ENCODE results near the gene LRP5. TPM values are rescaled to one million over a fixed set of nuclear protein-coding genes. Genes with fewer than 3 reads are reported as not detected.

Gene LRP5
- total and polyA plus RNA-seq, 2 experiments from 2014 or later, result 26.9 to 51.1 TPM

DNA sequence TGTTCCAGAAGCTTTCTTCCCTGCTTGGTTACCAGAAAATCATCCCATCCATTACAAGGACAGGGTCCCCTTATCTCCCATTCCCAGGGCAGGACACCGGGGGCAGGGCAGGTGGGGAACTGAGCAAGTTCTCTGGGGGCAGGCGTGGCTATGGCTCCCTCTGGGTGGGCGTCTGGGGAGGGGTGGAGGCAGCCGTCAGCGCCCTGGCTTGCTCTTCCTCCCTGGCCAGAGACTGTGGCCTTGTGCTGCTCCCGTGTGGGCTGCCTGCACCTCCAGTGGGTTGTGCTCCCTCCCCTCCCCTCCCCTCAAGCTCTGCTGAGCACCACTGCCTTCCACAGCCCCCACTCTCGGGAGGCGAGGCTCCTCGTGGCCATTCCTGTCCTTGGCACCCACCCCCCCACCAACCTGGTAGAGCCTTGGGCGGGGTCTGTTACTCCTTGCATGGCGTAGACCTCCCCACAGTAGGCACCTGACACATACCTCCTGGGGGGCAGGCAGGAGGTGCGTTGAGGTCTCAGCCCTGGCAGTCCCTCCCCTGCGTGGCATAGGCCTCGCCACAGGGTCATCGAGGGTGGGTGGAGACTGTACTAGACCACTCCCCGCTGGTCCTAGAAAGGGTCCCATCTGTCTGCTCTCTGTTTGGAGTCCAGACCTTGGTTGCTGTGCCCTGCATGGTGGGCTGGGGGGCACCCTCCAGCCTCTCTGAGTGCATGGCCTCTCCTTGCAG lies 123.9 kb downstream of the LRP5 start:
- TF ChIP-seq CREB1 (CRISPR knock-in tag; IDR thresholded peaks at IDR 0.05; ENCODE audit: low read depth), result no peak
- no peak for TF ChIP-seq JUNB (IDR thresholded peaks at IDR 0.05; ENCODE audit: unreplicated experiment)
- TF ChIP-seq NANOG (IDR thresholded peaks at IDR 0.05; ENCODE audit: borderline replicate concordance), result no peak
- TF ChIP-seq, protein P1, sequence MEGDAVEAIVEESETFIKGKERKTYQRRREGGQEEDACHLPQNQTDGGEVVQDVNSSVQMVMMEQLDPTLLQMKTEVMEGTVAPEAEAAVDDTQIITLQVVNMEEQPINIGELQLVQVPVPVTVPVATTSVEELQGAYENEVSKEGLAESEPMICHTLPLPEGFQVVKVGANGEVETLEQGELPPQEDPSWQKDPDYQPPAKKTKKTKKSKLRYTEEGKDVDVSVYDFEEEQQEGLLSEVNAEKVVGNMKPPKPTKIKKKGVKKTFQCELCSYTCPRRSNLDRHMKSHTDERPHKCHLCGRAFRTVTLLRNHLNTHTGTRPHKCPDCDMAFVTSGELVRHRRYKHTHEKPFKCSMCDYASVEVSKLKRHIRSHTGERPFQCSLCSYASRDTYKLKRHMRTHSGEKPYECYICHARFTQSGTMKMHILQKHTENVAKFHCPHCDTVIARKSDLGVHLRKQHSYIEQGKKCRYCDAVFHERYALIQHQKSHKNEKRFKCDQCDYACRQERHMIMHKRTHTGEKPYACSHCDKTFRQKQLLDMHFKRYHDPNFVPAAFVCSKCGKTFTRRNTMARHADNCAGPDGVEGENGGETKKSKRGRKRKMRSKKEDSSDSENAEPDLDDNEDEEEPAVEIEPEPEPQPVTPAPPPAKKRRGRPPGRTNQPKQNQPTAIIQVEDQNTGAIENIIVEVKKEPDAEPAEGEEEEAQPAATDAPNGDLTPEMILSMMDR (conservative IDR thresholded peaks at IDR 0.05; ENCODE audit: low read depth in 2 of 2), result no peak
- H3K79me2 ChIP-seq (replicated peaks; ENCODE audit: insufficient read depth), result no peaks in the 10 kb centered on the region
- H3K27me3 ChIP-seq (ENCODE audit: insufficient read depth), result no peaks in the 10 kb centered on the region
- H3K9me3 Mint-ChIP-seq, result no peaks in the 10 kb centered on the region
- no peaks in the 10 kb centered on the region; the same call in 1 of the 2 replicates for H4K20me1 ChIP-seq (replicated peaks; ENCODE audit: insufficient read depth)
- peaks cover 13% of the 10 kb centered on the region for H3K4me1 Mint-ChIP-seq
- DNase-seq (ENCODE audit: low spot score), result no peak
- no peak overlapping the region for H3K27ac ChIP-seq (ENCODE audit: low read depth)
- H3K4me3 Mint-ChIP-seq, result no peak overlapping the region
- H3K36me3 Mint-ChIP-seq (ENCODE audit: low read depth), result peaks cover 5% of the 10 kb centered on the region; the same call in 1 of the 3 replicates
- peaks cover 9% of the 10 kb centered on the region; the same call in 1 of the 2 replicates for H3K4me1 ChIP-seq (ENCODE audit: insufficient read depth)
- no peak overlapping the region for H3K27ac Mint-ChIP-seq
- H3K36me3 ChIP-seq (ENCODE audit: insufficient read depth), result no peaks in the 10 kb centered on the region
- H3K9me2 ChIP-seq (ENCODE audit: insufficient read depth), result no peaks in the 10 kb centered on the region
- no peak overlapping the region for H2AFZ ChIP-seq
- H3K4me2 ChIP-seq, result no peak overlapping the region
- no peaks in the 10 kb centered on the region for H3F3A ChIP-seq (replicated peaks; ENCODE audit: low read depth)
- H3K4me3 ChIP-seq, result no peak overlapping the region
- peaks cover 14% of the 10 kb centered on the region for H3K27me3 Mint-ChIP-seq (ENCODE audit: insufficient read depth, low read depth, poor library complexity)
- no peak for ATAC-seq

DNA sequence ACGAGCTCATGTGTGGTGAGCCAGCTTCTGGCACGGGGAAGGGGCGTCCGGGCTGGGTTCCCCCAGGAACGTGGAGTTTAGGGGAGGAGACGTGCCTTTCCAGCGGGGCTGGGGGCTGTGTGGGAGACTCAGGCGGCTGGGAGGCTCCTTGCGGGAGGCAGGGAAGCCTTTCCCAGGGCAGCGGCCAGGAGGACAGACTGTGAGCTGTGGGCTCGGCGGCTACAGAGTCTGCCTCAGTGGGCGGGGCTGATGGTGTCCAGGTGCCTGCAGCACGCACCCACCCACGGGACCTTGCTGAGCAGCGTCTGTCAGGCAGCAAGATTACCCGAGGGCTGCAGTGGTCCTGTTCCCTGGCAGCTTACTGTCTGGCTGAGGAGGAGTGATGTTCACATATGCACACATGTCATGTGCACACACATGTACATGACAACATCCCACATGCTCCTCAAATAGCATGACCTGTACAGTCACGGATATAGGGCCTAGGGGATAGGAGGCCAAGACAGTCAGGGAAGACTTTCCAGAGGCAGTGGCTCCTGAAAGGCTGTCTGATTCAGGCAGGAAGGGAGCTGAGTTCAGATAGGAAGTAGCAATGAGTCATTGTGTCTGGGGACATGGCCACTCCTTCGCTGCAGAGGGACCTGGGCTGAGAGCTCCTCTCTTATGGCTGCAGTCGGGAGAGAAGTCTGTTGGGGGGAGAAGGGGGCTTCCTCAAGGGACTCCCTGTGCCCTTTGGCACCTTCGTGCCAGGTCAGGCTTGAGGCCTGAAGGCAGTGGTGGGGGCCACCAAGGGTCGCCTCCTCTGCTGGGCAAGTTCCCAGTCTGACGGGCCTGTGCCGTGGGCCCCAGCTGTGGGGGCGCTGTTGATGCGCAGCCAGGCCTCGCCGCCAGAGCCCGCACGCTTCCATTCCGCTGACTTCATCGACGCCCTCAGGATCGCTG lies 124.9 kb downstream of the LRP5 start:
- Histone ChIP-seq H3F3A (replicated peaks; ENCODE audit: low read depth) (no peaks in the 10 kb centered on the region), H2AFZ (no peak overlapping the region), H4K20me1 (replicated peaks; ENCODE audit: insufficient read depth) (no peaks in the 10 kb centered on the region), H3K9me2 (ENCODE audit: insufficient read depth) (no peaks in the 10 kb centered on the region), H3K79me2 (replicated peaks; ENCODE audit: insufficient read depth) (no peaks in the 10 kb centered on the region), H3K4me1 (ENCODE audit: insufficient read depth) (peaks cover 18% of the 10 kb centered on the region), H3K4me3 (no peak overlapping the region), H3K36me3 (ENCODE audit: insufficient read depth) (no peaks in the 10 kb centered on the region), H3K27me3 (ENCODE audit: insufficient read depth) (no peaks in the 10 kb centered on the region), H3K27ac (ENCODE audit: low read depth) (no peak overlapping the region), H3K4me2 (no peak overlapping the region)
- H3K4me3 Mint-ChIP-seq, result no peak overlapping the region
- no peaks in the 10 kb centered on the region for H3K9me3 Mint-ChIP-seq
- H3K36me3 Mint-ChIP-seq (ENCODE audit: low read depth), result peaks cover 5% of the 10 kb centered on the region; the same call in 1 of the 3 replicates
- ATAC-seq, result no peak
- H3K27ac Mint-ChIP-seq, result no peak overlapping the region
- H3K27me3 Mint-ChIP-seq (ENCODE audit: insufficient read depth, low read depth, poor library complexity), result peaks cover 14% of the 10 kb centered on the region
- H3K4me1 Mint-ChIP-seq, result peaks cover 21% of the 10 kb centered on the region
- no peak for DNase-seq (ENCODE audit: low spot score)
- TF ChIP-seq, protein P2, sequence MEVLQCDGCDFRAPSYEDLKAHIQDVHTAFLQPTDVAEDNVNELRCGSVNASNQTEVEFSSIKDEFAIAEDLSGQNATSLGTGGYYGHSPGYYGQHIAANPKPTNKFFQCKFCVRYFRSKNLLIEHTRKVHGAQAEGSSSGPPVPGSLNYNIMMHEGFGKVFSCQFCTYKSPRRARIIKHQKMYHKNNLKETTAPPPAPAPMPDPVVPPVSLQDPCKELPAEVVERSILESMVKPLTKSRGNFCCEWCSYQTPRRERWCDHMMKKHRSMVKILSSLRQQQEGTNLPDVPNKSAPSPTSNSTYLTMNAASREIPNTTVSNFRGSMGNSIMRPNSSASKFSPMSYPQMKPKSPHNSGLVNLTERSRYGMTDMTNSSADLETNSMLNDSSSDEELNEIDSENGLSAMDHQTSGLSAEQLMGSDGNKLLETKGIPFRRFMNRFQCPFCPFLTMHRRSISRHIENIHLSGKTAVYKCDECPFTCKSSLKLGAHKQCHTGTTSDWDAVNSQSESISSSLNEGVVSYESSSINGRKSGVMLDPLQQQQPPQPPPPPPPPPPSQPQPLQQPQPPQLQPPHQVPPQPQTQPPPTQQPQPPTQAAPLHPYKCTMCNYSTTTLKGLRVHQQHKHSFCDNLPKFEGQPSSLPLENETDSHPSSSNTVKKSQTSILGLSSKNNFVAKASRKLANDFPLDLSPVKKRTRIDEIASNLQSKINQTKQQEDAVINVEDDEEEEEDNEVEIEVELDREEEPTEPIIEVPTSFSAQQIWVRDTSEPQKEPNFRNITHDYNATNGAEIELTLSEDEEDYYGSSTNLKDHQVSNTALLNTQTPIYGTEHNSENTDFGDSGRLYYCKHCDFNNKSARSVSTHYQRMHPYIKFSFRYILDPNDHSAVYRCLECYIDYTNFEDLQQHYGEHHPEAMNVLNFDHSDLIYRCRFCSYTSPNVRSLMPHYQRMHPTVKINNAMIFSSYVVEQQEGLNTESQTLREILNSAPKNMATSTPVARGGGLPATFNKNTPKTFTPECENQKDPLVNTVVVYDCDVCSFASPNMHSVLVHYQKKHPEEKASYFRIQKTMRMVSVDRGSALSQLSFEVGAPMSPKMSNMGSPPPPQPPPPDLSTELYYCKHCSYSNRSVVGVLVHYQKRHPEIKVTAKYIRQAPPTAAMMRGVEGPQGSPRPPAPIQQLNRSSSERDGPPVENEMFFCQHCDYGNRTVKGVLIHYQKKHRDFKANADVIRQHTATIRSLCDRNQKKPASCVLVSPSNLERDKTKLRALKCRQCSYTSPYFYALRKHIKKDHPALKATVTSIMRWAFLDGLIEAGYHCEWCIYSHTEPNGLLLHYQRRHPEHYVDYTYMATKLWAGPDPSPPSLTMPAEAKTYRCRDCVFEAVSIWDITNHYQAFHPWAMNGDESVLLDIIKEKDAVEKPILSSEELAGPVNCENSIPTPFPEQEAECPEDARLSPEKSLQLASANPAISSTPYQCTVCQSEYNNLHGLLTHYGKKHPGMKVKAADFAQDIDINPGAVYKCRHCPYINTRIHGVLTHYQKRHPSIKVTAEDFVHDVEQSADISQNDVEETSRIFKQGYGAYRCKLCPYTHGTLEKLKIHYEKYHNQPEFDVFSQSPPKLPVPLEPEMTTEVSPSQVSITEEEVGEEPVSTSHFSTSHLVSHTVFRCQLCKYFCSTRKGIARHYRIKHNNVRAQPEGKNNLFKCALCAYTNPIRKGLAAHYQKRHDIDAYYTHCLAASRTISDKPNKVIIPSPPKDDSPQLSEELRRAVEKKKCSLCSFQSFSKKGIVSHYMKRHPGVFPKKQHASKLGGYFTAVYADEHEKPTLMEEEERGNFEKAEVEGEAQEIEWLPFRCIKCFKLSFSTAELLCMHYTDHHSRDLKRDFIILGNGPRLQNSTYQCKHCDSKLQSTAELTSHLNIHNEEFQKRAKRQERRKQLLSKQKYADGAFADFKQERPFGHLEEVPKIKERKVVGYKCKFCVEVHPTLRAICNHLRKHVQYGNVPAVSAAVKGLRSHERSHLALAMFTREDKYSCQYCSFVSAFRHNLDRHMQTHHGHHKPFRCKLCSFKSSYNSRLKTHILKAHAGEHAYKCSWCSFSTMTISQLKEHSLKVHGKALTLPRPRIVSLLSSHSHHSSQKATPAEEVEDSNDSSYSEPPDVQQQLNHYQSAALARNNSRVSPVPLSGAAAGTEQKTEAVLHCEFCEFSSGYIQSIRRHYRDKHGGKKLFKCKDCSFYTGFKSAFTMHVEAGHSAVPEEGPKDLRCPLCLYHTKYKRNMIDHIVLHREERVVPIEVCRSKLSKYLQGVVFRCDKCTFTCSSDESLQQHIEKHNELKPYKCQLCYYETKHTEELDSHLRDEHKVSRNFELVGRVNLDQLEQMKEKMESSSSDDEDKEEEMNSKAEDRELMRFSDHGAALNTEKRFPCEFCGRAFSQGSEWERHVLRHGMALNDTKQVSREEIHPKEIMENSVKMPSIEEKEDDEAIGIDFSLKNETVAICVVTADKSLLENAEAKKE (CRISPR knock-in tag; IDR thresholded peaks at IDR 0.05), result no peak
- TF ChIP-seq POLR2AphosphoS5 (IDR thresholded peaks at IDR 0.05; ENCODE audit: low read depth), result no peak
- TF ChIP-seq EZH2phosphoT487 (IDR thresholded peaks at IDR 0.05; ENCODE audit: unreplicated experiment), result no peak
- no peak for TF ChIP-seq ZNF114 (CRISPR knock-in tag; IDR thresholded peaks at IDR 0.05)
- no peak for TF ChIP-seq NANOG (IDR thresholded peaks at IDR 0.05; ENCODE audit: borderline replicate concordance)
- TF ChIP-seq, protein P3, sequence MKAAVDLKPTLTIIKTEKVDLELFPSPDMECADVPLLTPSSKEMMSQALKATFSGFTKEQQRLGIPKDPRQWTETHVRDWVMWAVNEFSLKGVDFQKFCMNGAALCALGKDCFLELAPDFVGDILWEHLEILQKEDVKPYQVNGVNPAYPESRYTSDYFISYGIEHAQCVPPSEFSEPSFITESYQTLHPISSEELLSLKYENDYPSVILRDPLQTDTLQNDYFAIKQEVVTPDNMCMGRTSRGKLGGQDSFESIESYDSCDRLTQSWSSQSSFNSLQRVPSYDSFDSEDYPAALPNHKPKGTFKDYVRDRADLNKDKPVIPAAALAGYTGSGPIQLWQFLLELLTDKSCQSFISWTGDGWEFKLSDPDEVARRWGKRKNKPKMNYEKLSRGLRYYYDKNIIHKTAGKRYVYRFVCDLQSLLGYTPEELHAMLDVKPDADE (IDR thresholded peaks at IDR 0.05), result no peak
- no peak for TF ChIP-seq EZH2 (IDR thresholded peaks at IDR 0.05; ENCODE audit: low read depth, unreplicated experiment)
- TF ChIP-seq JUNB (IDR thresholded peaks at IDR 0.05; ENCODE audit: unreplicated experiment), result no peak
